Mammary epithelial cell (primary cell): ENCODE data around the gene ERN1.

Experiments used
- CTCF ChIP-seq, 2 donors: IDR thresholded peaks in 1 of 2; conservative IDR thresholded peaks in 1 of 2; 2 replicates each; pipeline ENCODE4 v1.5.1; 2011 to 2012; ENCODE audit warnings: inconsistent platforms in 2 of 2, low read length in 2 of 2, mild to moderate bottlenecking in 2 of 2, control low read depth in 1 of 2, low read depth in 1 of 2; ENCODE audit not compliant: insufficient read depth in 1 of 2; ENCODE audit errors: extremely low read depth in 1 of 2
- EZH2 ChIP-seq: IDR thresholded peaks from 2 replicates; pipeline ENCODE4 v1.6.1; 2012; ENCODE audit warnings: low read length, inconsistent platforms, borderline replicate concordance

- TF ChIP-seq CTCF (conservative IDR thresholded peaks at IDR 0.05 in 1 of 2, IDR thresholded peaks at IDR 0.05 in 1 of 2; ENCODE audit: extremely low read depth in 1 of 2, insufficient read depth in 1 of 2, low read depth in 1 of 2, low read length in 2 of 2) (no peak), EZH2 (no peak)
These were observed 38.8 kb downstream of the ERN1 start for GRCh38 chr17:64091116-64091515.
